ENCODE measurements around the gene MYADML2.
"Not testable (repeated sequence)": the region's sequence is repeated elsewhere in the genome, so short reads cannot be mapped to it uniquely, and the experiment has no call there.

Gene MYADML2, protein sequence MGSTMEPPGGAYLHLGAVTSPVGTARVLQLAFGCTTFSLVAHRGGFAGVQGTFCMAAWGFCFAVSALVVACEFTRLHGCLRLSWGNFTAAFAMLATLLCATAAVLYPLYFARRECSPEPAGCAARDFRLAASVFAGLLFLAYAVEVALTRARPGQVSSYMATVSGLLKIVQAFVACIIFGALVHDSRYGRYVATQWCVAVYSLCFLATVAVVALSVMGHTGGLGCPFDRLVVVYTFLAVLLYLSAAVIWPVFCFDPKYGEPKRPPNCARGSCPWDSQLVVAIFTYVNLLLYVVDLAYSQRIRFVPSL

DNA sequence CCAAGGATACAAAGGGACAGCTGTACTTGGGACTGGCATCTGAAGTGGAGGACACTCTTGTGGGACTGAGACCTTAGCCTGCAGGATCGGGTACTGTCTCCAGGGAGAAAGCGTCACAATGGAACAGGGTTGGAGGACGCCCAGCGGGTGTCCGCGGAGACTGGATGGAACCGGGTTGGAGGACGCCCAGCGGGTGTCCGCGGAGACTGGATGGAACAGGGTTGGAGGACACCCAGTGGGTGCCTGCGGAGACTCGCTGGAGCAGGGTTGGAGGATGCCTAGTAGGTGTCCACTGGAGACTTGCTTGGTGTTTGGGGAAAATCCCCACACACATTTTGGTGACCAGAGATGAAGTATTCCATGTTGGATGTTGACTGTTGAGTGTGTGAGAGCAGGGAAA is at the start of gene MYADML2:
MYADML2 (minus strand) TSS at position 45 of the 400 bp plus-strand sequence. CDS start 5,492 bp downstream, outside the sequence.
- no peak for DNase-seq

DNA sequence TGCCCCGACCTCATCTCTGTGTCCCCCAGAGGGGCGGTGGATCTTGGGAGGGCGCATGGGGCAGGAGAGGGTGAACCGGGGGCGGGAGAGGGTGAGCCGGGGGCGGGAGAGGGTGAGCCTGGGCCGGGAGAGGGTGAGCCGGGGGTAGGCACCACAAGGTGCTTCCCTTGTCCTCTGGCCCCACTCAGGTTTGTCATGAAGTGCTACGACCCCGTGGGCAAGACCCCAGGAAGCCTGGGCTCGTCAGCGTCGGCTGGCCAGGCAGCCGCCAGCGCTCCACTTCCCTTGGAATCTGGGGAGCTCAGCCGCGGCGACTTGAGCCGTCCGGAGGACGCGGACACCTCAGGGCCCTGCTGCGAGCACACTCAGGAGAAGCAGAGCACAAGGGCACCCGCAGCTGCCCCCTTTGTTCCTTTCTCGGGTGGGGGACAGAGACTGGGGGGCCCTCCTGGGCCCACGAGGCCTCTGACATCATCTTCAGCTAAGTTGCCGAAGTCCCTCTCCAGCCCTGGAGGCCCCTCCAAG is 49.3 kb upstream of the MYADML2 start:
- DNase-seq, result no peak

DNA sequence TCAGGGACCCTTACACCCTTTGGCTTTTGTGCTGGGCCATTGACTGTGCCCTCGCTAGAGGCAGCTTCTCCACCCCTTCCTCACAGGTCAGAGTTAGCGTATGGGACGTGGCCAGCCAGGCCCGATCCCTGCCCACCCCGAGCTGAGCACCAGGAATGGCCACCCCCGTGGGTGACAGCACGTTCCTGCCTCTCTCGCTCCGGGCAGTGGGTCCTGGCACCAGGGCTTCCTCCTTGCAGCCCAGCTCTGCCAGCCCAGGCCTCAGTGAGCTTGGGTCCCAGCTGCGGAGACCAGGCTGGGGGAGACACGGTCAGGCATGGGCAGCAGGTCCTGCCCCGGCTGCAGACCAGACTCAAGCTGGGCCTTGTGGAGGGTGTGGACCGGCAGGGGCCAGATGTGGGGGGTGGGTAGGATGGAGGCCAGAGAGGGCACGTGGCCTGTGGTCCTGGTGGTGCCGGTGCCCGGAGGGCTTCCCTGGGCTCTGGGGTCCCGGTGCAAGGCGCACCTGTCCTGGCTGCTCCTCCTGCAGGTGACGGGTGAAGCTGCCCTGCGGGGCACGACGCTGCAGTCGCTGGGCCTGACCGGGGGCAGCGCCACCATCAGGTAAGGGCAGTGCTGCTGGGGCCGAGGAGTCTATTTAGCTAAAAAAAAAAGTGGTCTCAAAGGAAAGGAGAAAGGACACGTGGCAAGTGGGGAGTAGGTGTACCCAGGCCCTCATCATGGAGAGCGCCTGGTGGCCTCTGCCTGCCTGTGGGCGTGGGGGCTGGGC is 48.6 kb upstream of the MYADML2 start:
- DNase-seq, result no peak

GRCh38 chr17:81994593-81995462 is 47.8 kb upstream of the MYADML2 start:
- no peak for DNase-seq

DNA sequence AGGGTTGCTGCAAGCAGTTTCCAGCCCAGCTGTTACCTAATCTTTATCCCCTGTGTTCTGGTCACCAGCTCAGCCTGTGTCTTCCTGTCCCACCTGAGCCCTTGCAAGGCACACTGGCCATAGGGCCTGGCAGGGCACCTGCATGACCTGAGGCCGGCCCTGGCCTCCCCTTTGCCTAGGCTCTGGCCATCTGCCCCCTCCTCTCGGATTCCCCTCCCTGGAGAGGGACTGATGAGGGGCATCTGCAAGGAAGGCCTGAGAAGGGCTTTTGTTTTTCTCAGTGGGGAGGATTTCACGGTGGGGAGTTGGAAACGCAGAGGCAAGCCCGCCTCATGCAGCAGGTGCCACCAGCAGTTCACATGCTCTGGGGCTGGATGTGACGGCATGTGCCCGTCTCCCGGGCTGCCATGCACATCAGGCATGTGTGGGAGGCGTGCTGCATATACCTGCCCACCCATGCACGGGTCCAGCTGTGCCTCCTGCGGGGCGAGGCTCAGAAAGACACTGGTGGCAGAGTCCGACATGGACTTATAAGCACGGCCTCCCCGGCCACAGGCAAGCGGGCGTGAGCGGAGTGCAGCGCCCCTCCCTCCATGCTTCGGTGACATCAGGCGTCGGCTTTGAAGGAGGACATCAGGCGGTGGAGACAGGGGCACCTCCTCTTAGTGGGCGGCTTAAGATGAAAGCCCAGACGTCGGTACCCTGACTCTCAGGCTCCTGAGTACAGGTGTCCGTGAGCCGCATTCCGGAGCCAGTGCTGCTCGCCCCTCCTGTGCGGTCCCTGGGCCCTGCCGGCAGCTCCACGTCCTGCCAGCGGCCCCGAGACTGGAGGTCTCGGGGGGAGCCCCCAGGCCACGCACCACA is 46.9 kb upstream of the MYADML2 start:
- DNase-seq, result no peak

DNA sequence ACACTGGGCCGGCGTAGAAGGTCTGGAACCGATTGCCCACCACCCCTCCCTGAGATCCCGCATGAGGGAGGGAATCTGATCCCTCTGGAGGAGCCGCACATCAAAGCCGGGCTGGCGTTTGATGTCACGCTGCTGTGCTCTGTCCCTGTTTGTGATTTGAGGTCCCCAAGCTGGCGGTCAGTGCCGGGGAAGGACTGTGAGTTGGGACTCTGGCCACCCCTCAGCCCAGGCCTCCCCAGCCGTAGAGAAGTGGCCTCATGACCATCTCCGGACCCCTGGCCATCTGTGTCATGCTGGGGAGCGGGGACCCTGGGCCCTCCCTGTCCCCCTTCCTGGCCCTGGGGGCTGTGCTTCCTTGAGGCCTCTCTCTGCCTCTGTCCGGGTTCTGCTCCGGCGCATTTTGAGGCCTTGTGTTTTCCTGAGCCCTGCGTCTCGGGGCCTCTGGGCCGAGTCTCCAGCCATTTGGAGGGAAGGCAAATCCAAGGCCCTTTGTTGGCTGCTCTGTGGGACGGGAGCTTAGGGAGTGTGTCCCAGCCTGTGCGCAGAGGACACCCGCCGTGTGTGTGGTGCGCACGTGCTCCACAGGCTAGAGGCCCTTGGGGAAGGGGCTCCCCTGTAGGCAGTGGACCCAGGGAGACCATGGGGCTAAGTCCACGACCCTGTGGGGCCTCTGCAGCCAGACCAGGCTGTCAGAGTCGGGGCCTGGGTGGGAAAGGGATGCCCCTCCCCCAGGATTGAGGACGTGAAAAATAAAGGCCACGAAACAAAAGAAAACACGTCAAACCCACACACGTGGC is 45.5 kb upstream of the MYADML2 start:
- no peak for DNase-seq

- peak; percentile 61 for DNase-seq
Observed at GRCh38 chr17:81991684-81992305, 44.8 kb upstream of the MYADML2 start.

DNA sequence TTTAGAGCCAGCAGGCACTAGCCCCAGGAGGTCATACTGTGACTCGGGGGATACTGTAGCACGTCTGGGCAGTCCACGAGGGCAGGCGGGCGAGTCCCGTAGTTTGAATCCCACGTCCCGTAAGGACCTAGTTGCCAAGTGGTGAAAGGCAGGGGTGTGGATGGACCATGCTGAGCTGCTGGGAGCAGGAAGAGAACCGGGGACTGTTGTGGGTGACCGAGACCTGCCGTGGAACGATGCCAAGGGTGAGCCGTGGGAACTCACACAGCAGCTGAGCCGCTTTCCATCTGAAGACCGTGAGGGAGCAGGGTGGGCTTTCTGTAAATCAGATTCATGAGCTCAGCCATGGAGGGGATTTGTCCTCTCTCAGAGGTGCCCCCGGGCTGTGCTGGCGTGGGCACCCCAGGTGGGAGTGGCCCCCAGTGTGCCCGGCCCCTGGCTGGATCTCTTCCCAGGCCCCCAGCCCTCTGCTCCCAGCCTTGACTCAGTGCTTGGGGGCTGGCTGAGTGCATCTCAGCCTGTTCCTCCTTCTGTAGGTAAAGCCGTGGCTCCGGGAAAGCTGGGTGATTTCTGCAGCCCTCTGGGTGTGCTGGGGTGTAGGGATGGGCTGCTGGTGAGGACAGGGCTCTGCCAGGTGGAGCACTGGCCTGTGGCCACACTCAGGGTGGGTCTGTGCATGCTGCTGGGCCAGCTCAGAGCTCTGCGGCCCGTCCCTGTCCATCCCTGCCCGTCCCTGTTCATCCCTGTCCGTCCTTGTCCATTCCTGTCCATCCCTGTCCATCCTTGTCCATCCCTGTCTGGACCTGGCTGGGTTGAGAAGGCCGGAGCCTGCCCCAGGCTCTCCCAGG is 44.0 kb upstream of the MYADML2 start:
- no peak for DNase-seq

DNA sequence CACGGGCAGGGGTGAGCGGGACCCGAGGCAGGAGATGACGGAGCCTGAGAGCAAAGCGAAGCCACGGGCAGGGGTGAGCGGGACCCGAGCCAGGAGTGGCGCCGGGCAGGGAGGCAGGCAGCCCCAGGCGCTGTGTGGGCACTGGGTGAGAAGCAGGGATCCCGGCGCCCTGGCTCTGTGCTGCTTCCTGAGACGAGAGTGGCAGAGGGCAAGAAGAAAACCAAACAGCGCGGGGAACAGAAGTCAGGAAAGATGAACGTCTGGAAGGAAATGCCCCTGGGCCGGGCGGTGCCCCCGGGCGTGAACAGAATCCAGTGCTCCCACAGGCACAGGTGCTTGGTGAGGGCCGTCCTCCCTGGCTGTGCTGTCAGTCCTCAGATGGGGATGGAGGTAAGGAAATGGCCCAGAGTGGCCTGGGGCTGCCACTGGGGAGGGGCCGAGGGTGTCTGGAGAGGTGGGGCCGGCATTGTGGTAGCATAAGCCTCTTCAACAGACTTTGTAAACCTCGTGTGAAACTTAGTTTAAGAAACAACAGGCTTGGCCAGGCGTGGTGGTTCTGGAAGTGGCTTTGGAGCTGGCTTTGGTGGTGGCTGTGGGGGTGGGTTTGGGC is 40.2 kb upstream of the MYADML2 start:
- DNase-seq, result no peak

DNA sequence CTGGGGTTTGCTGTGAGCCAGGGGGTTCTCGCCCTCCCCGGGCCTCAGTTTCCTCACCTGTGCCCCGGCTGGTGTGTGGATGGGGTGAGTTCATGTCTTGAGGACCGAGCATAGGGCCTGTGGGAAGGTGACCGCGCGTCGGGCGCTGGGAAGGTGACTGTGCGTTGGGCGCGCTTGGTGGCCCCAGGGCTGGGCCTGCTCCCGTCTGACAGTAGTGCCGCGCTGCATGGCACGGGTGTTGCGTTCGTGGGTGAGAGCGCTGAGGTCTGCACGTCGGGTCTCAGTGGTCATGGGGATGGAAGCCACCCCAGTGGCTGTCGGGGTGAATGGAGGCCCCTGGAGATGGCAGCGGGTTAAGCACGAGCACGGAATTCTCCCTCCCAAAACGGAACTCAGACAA is 39.6 kb upstream of the MYADML2 start:
- no peak for DNase-seq

- no peak for DNase-seq
Observed at GRCh38 chr17:81984773-81985410, 37.9 kb upstream of the MYADML2 start.

DNA sequence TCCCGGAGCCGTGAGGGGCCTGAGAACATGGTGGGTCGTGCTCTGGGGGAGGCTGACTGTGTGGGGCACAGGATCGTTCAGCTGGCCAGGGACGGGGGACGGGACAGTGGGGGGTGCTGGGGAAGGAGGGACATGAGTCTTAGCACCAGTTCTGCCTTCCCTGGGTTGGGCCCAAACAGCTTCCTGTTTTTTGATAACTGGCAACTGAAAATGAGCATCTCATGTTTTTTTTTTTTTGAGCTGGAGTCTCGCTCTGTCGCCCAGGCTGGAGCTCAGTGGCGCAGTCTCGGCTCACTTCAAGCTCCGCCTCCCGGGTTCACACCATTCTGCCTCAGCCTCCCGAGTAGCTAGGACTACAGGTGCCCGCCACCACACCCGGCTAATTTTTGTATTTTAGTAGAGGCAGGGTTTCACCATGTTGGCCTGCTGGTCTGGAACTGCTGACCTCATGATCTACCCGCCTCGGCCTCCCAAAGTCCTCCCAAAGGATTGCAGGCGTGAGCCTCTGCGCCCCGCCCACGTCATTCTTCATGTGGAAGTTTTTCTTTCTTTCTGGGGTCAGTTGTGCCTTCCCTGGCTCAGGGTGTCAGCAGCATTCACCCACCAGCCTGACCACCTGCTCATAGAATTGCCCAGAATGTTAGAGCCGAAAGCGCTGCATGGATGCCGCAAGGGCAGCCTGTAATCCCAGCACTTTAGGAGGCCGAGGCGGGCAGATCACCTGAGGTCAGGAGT is 36.8 kb upstream of the MYADML2 start:
- DNase-seq, result no peak

DNA sequence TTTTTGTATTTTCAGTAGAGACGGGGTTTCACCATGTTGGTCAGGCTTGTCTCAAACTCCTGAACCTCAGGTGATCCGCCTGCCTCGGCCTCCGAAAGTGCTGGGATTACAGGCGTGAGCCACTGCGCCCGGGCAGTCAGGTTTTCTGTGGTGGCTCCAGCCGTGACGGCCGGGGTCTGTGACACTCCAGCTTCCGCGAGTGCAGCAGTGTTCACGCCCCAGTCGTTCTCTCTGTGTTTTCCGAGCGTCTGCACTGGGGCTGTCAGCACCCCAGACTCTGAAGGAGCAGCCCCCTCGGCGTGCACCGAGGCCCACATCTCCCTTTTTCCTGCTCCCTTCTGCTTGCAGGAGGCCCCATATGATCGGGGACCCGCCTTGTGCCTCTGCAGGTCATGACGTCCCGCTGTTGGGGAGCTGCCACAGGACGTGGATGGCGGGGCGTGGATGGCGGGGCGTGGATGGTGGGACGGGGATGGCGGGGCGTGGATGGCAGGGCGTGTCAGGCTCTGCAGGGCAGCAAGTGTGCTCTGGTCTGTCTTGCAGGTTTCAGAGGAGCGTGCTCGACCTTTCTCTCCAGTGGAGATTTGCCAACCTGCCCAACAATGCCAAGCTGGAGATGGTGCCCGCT is 36.1 kb upstream of the MYADML2 start:
- no peak for DNase-seq

- DNase-seq, result not testable (repeated sequence)
Observed at GRCh38 chr17:81981511-81981910, 34.5 kb upstream of the MYADML2 start.

GRCh38 chr17:81980707-81981343 is 33.8 kb upstream of the MYADML2 start:
- DNase-seq, result no peak

DNA sequence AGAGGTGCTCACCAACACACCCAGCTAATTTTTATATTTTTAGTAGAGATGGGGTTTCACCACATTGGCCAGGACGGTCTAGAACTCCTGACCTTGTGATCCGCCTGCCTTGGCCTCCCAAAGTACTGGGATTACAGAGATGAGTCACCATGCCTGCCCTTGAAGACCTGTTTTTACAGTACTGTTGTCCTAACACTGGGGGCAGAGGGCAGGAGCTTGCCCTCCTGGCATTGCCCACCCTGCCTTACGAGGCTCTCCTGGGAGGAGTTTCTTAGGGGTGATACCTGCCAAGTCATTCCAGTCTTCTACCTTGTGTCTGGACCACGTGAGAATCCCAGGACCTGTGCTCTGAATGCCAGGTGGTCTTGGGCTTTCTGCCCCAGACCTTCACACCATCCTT is 33.1 kb upstream of the MYADML2 start:
- no peak for DNase-seq
